Endometrium (tissue), 2 donors: ENCODE results near the gene KCNK15.

Source experiments
- FAIRE-seq: peaks from 2 replicates; lab custom pipeline; 2012; peaks lifted over from hg19 to GRCh38; lab: Jason Lieb, UNC
- donor health status: control.
- donor health status: control.

The KCNK15 gene

DNA sequence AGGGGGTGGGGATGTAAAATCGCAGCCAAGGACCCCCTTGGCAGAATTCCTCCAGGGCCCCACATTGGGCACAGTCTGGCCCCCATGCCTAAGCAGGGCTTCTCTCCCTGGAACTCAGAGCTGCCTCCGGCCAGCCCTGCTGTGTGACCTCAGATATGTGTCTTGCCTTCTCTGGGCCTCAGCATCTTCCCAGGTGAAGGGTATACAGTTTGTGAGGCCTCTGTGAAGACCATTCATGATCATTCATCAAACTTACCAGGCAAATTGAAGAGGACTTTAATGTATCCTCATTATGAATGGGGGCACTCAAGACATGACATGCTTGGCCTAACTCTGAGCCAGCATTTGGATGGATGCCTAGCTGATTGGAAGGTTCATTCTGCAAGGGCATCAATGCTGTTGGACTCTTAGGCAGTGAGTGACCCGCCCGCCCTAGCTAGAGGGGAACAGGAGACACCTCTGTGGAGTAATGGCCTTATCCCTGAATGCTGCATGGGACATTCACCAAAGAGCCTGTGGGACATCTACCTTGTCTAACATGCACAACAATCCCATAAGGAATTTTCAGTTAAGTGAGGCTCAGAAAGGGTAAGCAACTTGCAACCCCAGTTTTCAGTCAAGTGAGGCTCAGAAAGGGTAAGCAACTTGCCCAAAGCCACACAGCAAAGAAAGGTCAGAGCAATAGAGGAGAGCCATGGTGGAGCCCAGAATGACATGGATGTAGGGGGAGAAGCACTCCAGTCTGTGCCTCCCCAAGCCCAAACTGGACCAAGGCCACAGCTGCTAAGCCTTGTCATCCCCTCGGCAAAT is 30.0 kb upstream of the KCNK15 start:
- FAIRE-seq, result no peak

DNA sequence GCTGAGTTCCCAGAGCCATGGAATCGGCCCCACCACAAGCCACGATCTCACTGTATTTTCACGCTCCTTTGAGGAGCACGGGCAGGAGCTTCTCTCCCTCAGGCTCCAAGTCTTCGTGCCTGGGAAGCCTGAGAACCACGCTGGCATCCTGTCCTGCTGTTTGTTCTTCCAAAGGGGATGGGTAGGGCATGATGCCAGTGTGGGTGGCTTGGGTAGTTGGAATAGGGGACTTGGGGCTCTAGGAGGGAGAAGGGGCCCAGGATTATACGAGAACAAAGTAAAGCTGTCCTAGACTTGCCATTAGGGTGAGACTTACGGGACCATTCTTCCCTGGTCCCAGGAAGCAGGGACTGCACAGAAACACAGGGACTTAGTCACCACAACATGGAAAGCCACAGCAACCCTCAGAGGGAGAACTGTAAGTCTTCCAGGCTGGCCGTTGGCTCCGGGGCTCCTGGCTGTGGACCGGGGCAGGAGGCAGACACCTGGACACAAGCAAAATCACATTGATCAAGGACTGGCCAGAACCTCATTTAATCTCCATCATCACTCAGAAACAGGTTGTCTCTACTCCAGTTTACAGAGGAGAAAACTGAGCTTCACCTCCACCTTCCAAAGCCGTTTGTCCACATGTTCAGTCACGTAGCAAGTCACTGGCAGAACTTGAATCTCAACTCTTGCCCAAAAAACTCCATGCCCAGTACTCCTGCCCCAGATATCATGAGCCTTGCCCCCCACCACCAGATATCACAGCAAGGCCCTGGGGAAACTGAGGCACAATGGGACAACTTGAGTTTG is 29.2 kb upstream of the KCNK15 start:
- no peak for FAIRE-seq

DNA sequence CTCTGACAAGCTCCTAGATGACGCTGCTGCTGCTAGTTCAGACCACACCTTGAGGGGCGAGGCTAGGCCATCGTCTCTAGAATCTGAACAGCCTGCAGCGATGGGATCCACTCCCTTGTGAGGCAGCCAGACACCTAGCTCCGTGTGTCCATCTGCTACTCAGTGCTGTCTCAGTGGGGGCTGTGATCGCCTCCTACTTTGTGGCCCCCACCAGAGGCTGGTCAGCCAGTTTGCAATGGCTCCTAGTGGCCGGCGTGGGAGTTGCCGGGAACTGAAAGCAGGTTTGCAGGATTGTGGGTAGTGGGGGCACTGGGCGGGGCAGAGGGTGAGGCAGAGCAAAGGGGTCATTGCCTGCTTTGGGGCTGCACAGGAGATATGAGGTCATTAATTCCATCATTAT is 27.7 kb upstream of the KCNK15 start:
- no peak for FAIRE-seq

DNA sequence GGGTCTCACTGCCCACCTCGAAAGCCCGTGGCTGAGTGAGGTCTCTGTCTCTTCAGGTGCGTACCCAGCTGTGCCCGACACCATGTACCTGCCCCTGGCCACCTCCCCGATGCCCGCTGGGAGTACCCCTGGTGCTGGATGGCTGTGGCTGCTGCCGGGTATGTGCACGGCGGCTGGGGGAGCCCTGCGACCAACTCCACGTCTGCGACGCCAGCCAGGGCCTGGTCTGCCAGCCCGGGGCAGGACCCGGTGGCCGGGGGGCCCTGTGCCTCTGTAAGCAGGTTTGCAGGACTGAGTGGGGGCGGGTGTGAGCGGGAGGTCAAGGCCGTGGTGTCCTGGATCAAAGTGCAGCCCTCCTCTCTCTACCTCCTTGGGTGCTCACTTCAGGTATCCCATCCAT is 25.8 kb upstream of the KCNK15 start:
- no peak for FAIRE-seq

DNA sequence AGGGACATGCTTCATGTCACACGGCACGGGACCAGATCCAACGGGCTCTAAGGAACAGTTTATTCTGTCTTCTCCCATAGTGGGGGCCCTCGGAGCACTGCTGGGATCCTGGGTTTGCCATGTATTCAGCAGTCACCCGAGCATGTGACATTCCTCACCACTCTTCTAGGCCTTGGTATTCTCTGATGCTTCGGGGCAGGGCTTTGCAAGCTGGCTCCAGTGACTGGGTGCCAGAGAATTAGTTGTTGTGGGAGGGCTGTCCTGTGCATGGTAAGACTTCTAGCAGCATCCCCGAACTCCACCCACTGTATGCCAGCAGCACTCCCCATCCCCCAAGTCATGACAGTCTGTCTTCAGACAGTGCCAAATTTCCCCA is 25.1 kb upstream of the KCNK15 start:
- FAIRE-seq, result no peak

DNA sequence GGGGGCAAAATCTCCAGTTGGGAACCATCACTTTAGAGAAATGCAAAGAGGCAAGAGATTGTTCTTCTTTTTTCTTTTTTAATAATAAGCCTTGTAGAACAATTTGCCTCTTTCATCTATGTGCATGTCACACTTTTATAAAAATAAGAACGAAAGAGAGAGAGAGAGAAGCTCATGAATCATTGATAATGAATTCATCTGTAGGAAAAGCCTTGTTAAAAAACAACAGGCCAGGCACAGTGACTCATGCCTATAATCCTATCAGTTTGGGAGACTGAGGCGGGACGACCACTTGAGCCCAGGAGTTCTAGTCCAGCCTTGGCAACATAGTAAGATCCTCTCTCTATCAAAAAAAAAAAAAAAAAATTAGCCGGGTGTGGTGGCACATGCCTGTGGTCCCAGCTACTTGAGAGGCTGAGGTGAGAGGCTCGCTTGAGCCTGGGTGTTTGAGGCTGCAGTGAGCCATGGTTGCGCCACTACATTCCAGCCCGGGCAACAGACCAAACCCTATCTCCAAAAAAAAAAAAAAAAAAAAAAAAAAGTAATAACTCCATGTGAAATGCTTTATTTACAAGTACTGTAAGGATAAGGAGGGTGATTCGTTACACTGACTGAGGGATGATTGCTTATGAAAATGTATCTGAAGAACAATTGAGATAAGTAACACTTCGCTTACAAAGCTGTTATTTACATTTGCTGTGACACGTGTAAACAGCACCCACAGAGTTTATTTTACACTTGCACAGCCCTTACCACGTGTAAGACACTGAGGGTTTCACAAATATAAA is 24.5 kb upstream of the KCNK15 start:
- no peak for FAIRE-seq

DNA sequence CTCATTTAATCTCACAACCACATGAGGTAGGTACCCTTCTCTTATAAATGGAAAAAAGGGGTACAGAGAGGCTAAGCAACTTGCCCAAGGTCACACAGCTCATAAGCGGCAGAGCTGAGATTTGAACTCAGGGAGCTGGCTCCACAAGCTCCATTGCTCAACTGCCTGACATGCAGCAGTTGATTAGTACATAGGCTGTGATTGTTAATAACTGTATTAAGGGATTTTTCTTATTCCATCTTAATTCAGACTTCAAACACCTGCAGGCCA is 23.9 kb upstream of the KCNK15 start:
- FAIRE-seq, result no peak

DNA sequence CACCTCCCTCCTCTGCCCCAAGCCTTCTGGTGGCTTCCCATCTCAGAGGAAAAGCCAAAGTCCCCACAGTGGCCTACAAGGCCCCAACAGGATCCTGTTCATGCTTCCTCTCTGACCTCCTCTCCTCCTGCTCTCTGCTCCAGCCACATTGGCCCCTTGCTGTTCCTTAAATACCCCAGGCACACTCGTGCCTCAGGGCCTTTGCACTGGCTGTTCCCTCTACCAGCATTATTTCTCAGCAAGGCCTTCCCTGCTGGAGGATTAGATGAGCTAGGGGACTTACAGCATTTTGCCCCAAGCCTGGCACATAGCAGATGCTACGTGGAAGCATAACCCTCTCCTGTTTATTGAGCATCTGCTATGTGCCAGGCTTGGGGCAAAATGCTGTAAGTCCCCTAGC is 22.7 kb upstream of the KCNK15 start:
- no peak for FAIRE-seq

DNA sequence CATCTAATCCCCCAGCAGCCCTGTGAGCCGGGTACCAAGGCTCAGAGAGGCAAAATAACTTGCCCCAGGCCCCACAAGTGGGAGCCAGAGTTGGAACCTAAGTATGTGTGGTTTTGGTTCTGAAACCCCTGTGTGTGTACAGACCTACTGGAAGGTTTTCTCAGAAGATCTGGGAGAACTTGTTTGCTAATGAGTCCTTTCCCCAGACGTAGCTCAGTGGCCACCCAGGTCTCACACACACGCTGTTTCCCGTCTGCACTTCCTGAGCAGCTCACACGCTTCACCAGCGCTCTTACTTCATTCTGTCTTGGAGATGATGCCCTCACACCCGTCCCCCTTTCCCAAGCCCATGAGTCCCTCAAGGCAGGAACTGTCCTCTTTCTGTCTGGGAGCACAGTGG is 22.3 kb upstream of the KCNK15 start:
- FAIRE-seq, result no peak

DNA sequence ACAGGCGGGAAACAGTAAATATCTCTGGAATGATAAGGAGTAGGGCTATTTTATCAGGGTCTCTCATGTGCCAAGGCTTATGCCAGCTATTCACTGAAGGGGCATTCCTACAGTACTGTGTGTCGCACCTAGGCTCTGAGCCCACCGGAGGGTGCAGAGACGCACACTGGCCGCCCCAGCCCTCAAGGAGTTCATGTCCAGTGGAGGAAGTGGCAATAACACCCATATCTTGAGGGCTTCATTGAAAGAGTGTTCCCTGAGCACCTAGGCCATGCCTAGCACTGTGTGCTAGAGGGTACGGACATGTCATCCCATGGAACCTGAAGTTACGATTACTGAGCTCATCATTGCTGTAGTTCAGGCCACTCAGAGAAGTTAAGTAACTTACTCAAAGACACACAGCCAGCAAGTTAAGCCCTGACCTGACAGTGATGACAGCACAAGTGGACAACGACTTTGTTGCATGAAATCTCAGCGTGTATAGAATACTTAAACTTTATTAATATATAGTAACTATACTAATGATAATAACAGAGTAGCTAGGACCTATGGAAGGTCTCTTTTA is 21.8 kb upstream of the KCNK15 start:
- no peak for FAIRE-seq

DNA sequence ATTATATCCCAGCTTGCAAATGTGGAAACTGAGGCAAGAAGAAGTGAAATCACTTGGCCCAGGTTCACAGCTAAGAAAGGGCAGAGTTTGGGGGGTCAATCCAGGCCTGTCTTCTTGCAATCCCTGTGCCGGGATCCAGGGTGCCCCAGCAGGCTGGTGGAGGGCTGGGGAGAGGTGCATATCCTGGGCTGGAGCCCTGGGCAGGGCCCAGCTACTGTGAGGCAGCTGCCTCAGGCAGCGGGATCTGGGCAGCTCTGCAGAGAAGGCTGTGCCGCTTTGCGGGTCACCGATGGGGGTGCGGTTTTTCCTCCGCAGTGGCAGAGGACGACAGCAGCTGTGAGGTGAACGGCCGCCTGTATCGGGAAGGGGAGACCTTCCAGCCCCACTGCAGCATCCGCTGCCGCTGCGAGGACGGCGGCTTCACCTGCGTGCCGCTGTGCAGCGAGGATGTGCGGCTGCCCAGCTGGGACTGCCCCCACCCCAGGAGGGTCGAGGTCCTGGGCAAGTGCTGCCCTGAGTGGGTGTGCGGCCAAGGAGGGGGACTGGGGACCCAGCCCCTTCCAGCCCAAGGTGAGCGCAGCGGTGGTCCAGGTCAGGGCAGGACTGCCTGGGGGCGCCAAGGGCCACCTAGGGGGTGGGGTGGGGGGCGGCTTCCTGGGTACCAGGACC is 21.1 kb upstream of the KCNK15 start:
- no peak for FAIRE-seq

DNA sequence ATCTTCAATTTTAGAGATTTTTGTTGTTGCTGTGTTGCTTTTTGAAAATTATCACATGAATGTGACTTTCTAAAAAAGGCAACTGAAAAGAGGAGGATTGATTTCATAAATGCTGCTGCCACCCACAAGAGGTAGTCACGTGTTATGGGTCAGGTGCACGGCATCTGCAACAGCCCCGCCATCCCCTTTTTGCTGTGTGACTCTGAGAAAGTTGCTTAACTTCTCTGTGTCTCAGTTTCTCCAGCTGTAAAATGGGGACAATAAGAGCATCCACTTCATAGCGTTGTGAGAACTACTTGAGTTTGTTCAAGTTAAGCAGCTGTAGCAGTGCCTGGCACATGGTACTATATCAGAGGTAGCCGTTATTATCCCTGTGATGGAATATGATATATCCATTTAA is 19.8 kb upstream of the KCNK15 start:
- no peak for FAIRE-seq

DNA sequence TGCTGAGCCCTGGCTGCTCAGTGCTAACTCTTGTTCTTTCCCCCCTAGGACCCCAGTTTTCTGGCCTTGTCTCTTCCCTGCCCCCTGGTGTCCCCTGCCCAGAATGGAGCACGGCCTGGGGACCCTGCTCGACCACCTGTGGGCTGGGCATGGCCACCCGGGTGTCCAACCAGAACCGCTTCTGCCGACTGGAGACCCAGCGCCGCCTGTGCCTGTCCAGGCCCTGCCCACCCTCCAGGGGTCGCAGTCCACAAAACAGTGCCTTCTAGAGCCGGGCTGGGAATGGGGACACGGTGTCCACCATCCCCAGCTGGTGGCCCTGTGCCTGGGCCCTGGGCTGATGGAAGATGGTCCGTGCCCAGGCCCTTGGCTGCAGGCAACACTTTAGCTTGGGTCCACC is 18.6 kb upstream of the KCNK15 start:
- FAIRE-seq, result no peak

DNA sequence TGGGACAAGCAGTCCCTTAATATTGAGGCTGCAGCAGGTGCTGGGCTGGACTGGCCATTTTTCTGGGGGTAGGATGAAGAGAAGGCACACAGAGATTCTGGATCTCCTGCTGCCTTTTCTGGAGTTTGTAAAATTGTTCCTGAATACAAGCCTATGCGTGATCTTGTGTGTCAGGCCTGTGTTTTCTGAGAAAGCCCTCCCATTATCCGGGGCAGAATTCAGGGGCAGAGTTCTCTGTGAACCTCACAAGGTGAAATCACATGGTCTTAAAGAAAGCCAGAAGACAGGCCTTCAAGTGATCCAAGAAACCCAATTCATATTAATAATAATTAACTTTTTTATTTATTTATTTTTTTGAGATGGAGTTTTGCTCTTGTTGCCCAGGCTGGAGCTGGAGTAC is 18.0 kb upstream of the KCNK15 start:
- no peak for FAIRE-seq

DNA sequence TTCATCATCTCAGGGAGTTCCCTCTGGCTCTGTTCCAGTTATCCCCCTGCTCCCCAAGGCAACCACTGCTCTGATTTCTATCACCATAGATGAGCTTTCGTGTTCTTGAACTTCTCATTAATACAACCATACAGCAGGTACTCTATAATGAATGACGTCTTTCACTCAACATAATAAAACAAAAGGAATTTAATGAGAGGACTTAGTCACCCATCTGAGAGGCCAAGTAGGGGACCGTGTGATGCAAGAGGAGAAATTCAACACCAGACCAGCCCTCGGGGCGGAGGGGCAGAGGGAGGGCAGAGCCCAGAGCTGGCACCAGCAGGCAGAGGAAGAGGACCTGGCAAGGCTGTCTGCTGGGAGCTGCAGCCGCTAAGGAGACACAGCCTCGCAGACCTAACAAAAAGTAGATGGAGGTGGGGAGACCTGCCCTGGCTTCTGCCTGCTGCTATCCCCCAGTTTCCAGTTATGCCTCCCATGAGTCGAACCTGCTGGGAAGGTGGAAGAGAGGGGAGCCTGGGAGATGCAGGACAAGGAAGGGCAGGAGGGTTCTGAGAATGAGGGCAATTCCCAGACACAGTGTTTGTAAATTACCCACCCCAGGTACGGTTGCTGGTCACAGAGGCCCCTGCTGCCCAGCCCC is 16.7 kb upstream of the KCNK15 start:
- FAIRE-seq, result no peak

DNA sequence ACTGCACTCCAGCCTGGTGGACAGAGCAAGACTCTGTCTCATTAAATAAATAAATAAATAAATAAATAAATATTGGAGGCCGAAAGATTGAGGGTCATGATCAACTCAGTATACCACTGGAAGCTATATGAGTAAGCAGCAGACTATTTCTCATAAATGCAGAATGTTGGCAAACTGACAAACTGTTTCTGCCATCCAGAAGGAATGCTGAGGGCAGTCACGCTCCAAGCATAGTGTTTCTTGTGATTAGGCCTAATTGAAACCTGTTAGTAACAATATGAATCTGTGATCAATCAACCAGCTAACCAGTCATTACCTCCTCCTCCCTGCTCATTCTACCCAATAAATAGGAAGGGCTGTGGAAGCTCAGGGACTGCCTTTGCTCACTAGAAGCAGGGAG is 15.2 kb upstream of the KCNK15 start:
- FAIRE-seq, result no peak

DNA sequence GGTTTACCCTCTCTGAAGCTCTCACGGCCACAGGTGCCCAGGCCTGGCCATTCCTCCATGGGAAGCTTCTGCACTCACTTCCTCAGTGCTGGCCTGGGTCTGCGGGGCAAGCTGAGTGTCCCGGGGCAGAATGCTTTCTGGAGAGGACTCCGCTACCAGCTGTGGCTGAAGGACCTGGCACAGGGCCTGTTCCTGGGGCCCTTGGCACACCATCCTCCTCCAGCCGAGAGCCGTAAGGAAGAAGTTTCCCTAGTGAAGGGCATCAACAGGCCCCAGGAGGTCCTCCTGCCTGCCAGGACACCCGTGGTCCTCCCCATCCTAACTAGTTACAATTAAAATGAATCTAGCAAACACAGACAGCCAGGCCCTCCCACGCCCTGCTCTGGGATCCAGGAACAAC is 14.0 kb upstream of the KCNK15 start:
- no peak for FAIRE-seq

DNA sequence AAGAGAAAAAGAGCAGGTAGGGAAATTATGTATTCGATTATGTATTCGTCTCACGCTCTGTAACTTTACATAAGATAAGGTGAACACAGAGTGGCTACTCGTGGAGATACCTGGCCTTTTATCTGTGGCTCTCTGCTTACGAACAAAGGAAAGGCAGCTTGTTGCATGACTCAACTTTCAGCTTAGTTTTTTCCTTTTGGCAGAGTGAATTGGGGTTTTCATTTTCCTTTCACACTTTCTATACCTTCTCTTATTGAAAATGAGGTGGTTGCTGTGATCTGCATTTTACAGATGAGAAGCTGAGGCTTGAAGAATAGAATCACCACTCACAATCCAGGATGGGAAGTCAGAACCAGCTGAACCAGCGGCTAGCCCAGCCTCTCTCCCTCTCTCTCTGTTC is 13.3 kb upstream of the KCNK15 start:
- no peak for FAIRE-seq

DNA sequence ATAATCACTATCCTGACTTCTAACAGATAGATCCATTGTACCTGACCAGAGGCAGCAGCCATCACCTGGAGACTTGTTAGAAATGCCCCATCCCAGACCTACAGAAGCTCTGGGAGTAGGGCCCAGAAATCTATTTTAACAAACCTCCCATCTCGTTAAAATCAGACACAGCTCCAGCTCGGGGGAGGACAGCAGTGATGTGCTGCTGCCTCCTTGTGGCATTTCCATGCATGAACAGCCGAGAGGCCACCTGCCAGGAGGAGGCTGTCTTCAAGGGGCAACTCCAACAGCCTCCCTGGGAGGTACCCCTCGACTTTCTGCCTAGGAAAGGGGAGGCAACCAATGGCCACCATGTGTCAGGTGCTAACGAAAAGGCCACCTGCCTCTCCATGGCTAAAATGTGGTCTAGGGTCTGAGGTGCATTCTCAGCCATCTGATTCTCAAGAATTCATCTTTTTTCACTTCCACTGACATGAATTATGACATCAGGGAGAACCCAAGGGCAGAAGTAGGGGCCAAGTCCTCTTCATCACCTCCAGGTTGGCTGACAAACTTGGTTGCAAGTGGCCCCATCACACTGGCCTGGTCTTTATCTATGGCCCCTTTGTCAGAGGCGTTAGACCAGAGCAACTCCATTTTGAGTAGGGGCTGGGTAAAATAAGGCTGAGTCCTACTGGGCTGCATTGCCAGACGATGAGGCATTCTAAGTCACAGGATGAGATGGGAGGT is 12.2 kb upstream of the KCNK15 start:
- FAIRE-seq, result no peak

DNA sequence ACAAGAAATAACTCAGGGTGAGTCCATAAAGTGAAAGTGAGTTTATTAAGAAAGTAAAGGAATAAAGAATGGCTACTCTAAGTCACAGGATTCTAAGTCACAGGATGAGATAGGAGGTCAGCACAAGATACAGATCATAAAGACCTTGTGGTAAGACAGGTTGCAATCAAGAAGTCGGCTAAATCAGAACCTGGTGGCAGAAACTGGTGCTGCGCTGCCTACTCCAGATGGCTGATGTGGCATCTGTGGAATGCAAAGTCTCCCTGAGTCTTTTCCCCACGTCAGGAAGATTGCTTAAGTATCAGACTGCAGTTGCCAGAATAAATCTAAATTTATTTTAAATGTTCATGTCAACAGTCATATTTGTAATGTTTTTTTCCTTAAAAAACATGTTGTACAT is 10.7 kb upstream of the KCNK15 start:
- FAIRE-seq, result no peak

DNA sequence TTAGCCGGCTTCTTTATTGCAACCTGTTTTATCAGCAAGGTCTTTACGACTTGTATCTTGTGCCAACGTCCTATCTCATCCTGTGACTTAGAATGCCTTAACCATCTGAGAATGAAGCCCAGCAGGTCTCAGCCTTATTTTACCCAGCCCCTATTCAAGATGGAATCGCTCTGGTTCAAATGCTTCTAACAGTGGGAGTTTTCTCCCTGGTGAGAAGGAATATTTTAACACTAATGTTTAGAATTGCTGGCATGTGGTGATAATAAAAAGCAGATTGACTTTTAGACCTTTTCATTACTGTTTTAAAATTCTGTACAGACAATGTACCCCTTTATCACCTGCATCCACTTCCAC is 9.9 kb upstream of the KCNK15 start:
- FAIRE-seq, result no peak
